ENCODE data around the gene KRTAP9-9. TPM values are rescaled to one million over a fixed set of nuclear protein-coding genes. Genes with fewer than 3 reads are reported as not detected.
"Not testable (repeated sequence)": the region's sequence is repeated elsewhere in the genome, so short reads cannot be mapped to it uniquely, and the experiment has no call there.

Gene KRTAP9-9
- total RNA-seq, 2 experiments from 2014 or later: not detected

DNA sequence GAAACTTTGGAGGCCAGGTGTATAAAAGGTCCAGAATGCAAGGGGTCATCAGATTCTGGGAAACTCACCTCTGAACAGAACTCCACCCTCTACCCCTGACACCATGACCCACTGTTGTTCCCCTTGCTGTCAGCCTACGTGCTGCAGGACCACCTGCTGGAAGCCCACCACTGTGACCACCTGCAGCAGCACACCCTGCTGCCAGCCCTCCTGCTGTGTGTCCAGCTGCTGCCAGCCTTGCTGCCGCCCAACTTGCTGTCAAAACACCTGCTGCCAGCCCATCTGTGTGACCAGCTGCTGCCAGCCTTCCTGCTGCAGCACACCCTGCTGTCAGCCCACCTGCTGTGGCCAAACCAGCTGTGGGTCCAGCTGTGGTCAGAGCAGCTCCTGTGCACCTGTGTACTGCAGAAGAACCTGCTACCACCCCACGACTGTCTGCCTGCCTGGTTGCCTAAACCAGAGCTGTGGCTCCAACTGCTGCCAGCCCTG, 17.2 kb upstream of the KRTAP9-9 start, which contains the start of gene KRTAP9-8:
TSS of gene KRTAP9-8 (plus strand) at position 51 of the 489 bp plus-strand sequence. CDS start at position 104, 53 bp downstream.
- H3K9me3 Mint-ChIP-seq; POLR2A ChIA-PET; intact Hi-C loops (cut with micrococcal nuclease); H3K4me1 Mint-ChIP-seq (ENCODE audit: low read depth); H3K27ac Mint-ChIP-seq; DNase-seq; CTCF ChIA-PET; H3K4me3 Mint-ChIP-seq; H3K36me3 Mint-ChIP-seq: not testable (repeated sequence)
- peaks cover 16% of the 10 kb centered on the region for H3K27me3 Mint-ChIP-seq

DNA sequence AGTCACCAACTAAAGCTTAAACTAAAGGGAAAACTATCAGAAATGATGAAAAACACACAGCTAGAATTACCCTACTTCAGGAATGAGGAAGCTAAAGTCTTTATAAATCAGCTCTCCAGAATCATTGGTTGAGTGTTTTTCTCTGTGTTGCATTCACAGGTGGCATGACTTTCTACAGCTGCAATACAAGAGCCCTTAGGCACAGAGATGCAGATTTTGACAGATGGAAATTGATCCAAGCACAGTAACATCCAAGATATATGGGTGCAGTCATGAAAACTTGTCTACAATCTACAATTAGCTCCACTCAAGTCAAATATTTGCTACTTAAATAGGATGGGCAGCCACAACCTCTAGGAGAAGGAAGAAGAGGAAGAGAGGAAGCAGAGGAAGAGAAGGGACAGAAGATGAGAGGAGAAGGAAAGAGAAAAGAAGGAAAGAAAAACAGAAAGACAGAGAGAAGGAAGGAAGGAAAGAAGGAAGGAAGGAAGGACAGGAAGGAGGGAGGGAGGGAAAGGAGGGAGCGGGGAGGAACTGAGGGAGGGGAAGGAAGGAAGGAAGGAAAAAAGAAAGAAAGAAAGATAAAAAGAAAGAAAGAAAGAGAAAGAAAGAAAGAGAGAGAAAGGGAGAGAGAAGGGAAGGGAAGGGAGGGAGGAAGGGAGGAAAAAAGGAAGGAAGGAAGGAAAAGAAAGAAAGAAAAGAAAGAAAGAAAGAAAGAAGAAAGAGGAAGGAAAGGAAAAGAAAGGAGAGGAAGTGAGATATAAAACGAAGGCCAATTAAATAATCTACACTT, 8.0 kb upstream of the KRTAP9-9 start:
- H3K9me3 Mint-ChIP-seq; H3K4me3 Mint-ChIP-seq; DNase-seq; CTCF ChIA-PET; H3K4me1 Mint-ChIP-seq (ENCODE audit: low read depth); POLR2A ChIA-PET; H3K27ac Mint-ChIP-seq; H3K27me3 Mint-ChIP-seq; H3K36me3 Mint-ChIP-seq; intact Hi-C loops (cut with micrococcal nuclease): not testable (repeated sequence)

DNA sequence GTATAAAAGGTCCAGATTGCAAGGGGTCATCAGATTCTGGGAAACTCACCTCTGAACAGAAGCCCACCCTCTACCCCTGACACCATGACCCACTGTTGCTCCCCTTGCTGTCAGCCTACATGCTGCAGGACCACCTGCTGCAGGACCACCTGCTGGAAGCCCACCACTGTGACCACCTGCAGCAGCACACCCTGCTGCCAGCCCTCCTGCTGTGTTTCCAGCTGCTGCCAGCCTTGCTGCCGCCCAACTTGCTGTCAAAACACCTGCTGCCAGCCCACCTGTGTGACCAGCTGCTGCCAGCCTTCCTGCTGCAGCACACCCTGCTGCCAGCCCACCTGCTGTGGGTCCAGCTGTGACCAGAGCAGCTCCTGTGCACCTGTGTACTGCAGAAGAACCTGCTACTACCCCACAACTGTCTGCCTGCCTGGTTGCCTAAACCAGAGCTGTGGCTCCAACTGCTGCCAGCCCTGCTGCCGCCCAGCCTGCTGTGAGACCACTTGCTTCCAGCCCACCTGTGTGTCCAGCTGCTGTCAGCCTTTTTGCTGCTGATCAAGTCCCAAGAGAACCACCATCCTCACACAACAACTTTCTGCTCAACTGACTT, 5.4 kb upstream of the KRTAP9-9 start, which contains the start of gene KRTAP9-4:
TSS of gene KRTAP9-4 (plus strand) at position 51 of the 604 bp plus-strand sequence. CDS start at position 85, 34 bp downstream.
- DNase-seq; H3K9me3 Mint-ChIP-seq; H3K27me3 Mint-ChIP-seq; H3K27ac Mint-ChIP-seq; CTCF ChIA-PET; intact Hi-C loops (cut with micrococcal nuclease); H3K4me3 Mint-ChIP-seq; H3K36me3 Mint-ChIP-seq; H3K4me1 Mint-ChIP-seq (ENCODE audit: low read depth); POLR2A ChIA-PET: not testable (repeated sequence)

DNA sequence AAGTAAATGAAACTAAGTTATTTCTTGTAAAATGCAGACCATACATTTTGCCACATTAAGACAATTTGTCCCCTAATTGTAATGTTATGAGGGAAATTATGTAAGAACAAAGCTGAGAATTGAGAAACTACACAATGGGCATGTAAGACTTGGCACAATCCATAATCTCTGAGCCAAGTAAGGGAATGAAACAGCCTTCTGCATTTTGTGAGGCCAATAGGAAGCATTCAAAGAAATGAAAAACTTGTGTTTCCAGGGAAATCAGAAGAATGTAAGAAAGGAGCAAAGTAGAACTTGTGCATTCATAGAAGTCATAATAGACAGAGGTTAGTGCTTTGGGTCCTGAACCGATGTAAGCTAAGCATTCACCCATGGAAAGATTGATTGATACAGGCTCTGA, 3.9 kb upstream of the KRTAP9-9 start:
- Mint-ChIP-seq H3K4me3 (no peak overlapping the region), H3K4me1 (ENCODE audit: low read depth) (no peaks in the 10 kb centered on the region), H3K27ac (no peak overlapping the region), H3K27me3 (peaks cover 6% of the 10 kb centered on the region), H3K36me3 (no peaks in the 10 kb centered on the region), H3K9me3 (no peaks in the 10 kb centered on the region)
- POLR2A ChIA-PET: no interaction called here
- DNase-seq: no peak
- intact Hi-C loops (cut with micrococcal nuclease): no loop called here
- CTCF ChIA-PET: interaction anchor here (0.6 kb wide), 1 partner anchor 522 kb away, joined by 3 read pairs; no protein-coding TSS in a partner anchor

DNA sequence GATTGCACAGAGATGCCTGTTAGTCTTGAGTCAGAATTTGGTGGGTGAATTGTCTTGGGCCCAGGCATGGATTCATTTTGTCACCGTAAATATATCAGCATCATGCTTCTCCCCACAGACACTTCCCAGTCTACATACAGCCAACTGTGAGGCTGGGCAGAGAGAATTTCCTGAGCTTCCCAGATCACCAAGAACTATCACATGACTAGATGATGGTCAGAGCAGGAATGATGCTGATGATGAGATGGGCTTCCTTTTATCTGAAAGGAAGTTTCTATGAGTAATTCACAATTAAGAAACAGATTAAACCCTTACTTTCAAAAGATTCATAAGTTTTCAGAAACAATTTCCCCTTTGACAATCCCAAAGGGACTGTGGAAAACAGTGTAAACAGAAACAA, 323 bp upstream of the KRTAP9-9 start:
- no peak overlapping the region for H3K4me3 Mint-ChIP-seq
- no peaks in the 10 kb centered on the region for H3K36me3 Mint-ChIP-seq
- no peaks in the 10 kb centered on the region for H3K9me3 Mint-ChIP-seq
- no peaks in the 10 kb centered on the region for H3K4me1 Mint-ChIP-seq (ENCODE audit: low read depth)
- ChIA-PET POLR2A (no interaction called here), CTCF (no interaction called here)
- no peak overlapping the region for H3K27ac Mint-ChIP-seq
- peaks cover 13% of the 10 kb centered on the region for H3K27me3 Mint-ChIP-seq
- no peak for DNase-seq
- intact Hi-C loops (cut with micrococcal nuclease): no loop called here

DNA sequence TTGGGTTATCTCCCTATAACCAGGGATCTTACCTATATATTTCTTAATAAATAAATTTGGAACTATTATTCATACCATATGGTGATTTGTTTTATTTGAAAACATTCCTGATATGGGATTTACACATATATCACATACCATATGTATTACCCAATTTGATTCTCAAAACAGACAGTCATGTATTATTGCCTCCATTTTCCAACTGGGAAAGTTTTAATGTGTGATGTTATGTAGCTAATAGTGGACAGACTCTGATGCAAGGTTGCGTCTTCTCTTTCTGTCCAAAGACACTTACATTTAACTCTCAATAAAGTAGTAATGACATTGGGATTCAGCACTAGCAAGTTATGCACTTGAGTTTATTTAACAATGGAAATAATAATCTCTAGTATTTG, 1.1 kb downstream of the KRTAP9-9 start:
- ChIA-PET CTCF (no interaction called here), POLR2A (no interaction called here)
- H3K36me3 Mint-ChIP-seq: no peaks in the 10 kb centered on the region

DNA sequence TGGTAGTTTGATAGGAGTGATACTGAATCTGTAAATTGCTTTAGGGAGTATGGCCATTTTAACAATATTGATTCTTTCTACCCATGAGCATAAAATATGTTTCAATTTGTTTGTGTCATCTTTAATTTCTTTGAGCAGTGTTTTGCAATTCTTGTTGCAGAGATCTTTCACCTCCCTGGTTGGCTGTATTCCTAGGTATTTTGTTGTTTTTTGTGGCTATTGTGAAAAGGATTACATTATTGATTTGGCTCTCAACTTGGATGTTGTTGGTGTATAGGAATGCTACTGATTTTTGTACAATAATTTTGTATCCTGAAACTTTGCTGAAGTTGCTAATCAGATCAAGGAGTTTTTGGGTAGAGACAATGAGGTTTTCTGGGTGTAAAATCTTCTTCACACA, 3.2 kb downstream of the KRTAP9-9 start:
- Mint-ChIP-seq H3K9me3 (no peaks in the 10 kb centered on the region), H3K36me3 (no peaks in the 10 kb centered on the region), H3K27me3 (peaks cover 14% of the 10 kb centered on the region), H3K4me1 (ENCODE audit: low read depth) (peaks cover 8% of the 10 kb centered on the region), H3K4me3 (no peak overlapping the region), H3K27ac (no peak overlapping the region)
- POLR2A ChIA-PET: no interaction called here
- DNase-seq: no peak
- CTCF ChIA-PET: no interaction called here
- intact Hi-C loops (cut with micrococcal nuclease): no loop called here

More for the DNA sequence above, 1.1 kb downstream of the KRTAP9-9 start:
- intact Hi-C loops (cut with micrococcal nuclease): no loop called here
- no peak overlapping the region for H3K27ac Mint-ChIP-seq
- H3K4me3 Mint-ChIP-seq: no peak overlapping the region
- DNase-seq: no peak
- H3K9me3 Mint-ChIP-seq: no peaks in the 10 kb centered on the region
- H3K4me1 Mint-ChIP-seq (ENCODE audit: low read depth): peaks cover 7% of the 10 kb centered on the region
- peaks cover 14% of the 10 kb centered on the region for H3K27me3 Mint-ChIP-seq

DNA sequence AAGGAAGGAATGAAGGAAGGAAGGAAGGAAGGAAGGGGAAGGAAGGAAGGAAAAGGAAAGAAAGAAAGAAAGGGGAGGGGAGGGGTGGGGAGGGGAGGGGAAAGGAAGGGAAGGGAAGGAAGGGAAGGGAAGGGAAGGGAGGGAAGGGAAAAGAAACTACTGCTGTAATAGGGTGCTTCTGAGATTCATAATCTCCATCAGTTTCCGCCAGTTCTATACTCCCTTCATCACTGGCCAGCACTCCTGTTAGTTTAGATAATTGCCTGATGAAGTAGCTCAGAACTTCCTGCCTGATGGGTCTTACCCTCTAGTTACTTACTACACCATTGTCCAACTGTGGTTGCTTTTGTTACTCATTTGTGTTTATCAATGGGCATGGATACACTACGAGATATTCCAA, 8.0 kb downstream of the KRTAP9-9 start:
- Mint-ChIP-seq H3K36me3 (no peaks in the 10 kb centered on the region), H3K4me3 (no peak overlapping the region), H3K9me3 (no peaks in the 10 kb centered on the region), H3K27ac (no peak overlapping the region), H3K27me3 (peaks cover 4% of the 10 kb centered on the region), H3K4me1 (ENCODE audit: low read depth) (peaks cover 11% of the 10 kb centered on the region)
- ChIA-PET POLR2A (no interaction called here), CTCF (interaction anchor here (1.0 kb wide), 1 partner anchor 386 kb away, joined by 3 read pairs; no protein-coding TSS in a partner anchor)
- intact Hi-C loops (cut with micrococcal nuclease): no loop called here
- no peak for DNase-seq

DNA sequence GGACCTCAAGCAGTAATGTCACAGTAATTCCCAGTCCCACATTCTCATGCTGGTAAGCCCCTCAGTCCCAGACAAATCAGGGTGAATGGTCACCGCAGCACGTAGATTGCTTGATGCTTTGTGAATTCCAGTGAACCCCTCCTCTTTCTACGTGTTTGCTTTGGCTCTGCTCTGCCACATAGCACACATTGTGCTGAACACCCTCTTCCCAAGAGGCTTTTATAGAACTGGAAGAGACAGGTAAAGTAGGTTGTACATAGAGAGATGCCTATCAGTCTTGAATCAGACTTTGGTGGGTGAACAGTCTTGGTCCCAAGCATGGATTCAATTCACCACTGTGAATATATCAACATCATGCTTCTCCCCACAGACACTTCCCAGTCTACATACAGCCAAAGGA, 9.4 kb downstream of the KRTAP9-9 start:
- H3K9me3 Mint-ChIP-seq: no peaks in the 10 kb centered on the region
- no peak overlapping the region for H3K27ac Mint-ChIP-seq
- peaks cover 11% of the 10 kb centered on the region for H3K4me1 Mint-ChIP-seq (ENCODE audit: low read depth)
- no peaks in the 10 kb centered on the region for H3K36me3 Mint-ChIP-seq
- H3K4me3 Mint-ChIP-seq: no peak overlapping the region
- POLR2A ChIA-PET: no interaction called here
- intact Hi-C loops (cut with micrococcal nuclease): loop anchor here (1.0 kb wide), 1 partner anchor 12 kb away; no protein-coding TSS in a partner anchor
- CTCF ChIA-PET: no interaction called here
- DNase-seq: no peak
- H3K27me3 Mint-ChIP-seq: peaks cover 4% of the 10 kb centered on the region

DNA sequence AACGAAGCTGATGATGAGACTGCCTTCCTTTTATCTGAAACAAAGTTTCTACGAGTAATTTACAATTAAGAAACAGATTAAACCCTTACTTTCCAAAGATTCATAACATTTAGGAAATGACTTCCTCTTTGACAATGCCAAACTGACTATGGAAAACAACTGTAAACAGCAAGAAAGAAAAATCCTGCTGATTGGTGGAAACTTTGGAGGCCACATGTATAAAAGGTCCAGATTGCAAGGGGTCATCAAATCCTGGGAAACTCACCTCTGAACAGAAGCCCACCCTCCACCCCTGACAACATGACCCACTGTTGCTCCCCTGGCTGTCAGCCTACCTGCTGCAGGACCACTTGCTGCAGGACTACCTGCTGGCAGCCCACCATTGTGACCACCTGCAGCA, 9.9 kb downstream of the KRTAP9-9 start, which contains the start of gene KRTAP9-6:
TSS of gene KRTAP9-6 (plus strand) at position 301 of the 400 bp plus-strand sequence. CDS start at position 301, 0 bp downstream.
- H3K9me3 Mint-ChIP-seq: no peaks in the 10 kb centered on the region
- ChIA-PET POLR2A (no interaction called here), CTCF (no interaction called here)
- H3K36me3 Mint-ChIP-seq: no peaks in the 10 kb centered on the region
- H3K27ac Mint-ChIP-seq: no peak within 1 kb of the TSS
- H3K4me1 Mint-ChIP-seq (ENCODE audit: low read depth): peaks cover 10% of the 10 kb centered on the region
- peaks cover 4% of the 10 kb centered on the region for H3K27me3 Mint-ChIP-seq
- H3K4me3 Mint-ChIP-seq: no peak within 1 kb of the TSS
- DNase-seq: no peak
- intact Hi-C loops (cut with micrococcal nuclease): no loop called here

DNA sequence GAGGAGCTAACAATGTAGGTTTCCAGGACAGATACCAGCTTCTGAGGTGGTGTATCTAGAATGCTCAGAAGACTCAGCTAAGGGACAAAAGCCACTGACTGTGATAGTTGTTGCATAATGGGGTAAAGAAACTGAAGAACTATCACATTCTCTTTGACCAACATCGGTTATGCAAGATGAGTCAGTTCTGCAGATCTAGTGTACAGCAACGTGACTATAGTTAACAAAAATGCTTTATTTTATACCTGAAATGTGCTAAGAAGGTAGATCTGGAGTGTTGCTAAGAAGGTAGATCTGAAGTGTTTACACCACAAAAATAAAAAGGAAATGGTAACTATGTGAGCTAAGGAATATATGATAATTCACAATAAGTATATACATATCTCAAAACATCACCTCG, 12.5 kb downstream of the KRTAP9-9 start:
- Mint-ChIP-seq H3K4me3 (no peak overlapping the region), H3K36me3 (no peaks in the 10 kb centered on the region), H3K27ac (no peak overlapping the region), H3K4me1 (ENCODE audit: low read depth) (peaks cover 10% of the 10 kb centered on the region), H3K27me3 (peaks cover 3% of the 10 kb centered on the region), H3K9me3 (no peaks in the 10 kb centered on the region)
- intact Hi-C loops (cut with micrococcal nuclease): no loop called here
- CTCF ChIA-PET: no interaction called here
- POLR2A ChIA-PET: no interaction called here
- no peak for DNase-seq

DNA sequence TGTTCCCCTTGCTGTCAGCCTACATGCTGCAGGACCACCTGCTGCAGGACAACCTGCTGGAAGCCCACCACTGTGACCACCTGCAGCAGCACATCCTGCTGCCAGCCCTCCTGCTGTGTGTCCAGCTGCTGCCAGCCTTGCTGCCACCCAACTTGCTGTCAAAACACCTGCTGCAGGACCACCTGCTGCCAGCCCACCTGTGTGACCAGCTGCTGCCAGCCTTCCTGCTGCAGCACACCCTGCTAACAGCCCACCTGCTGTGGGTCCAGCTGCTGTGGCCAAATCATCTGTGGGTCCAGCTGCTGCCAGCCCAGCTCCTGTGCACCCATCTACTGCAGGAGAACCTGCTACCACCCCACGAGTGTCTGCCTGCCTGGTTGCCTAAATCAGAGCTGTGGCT, 16.1 kb downstream of the KRTAP9-9 start:
- H3K27me3 Mint-ChIP-seq, H3K36me3 Mint-ChIP-seq, CTCF ChIA-PET: not testable (repeated sequence)

More for the DNA sequence above, 16.1 kb downstream of the KRTAP9-9 start:
- H3K27ac Mint-ChIP-seq; DNase-seq; H3K9me3 Mint-ChIP-seq; H3K4me1 Mint-ChIP-seq (ENCODE audit: low read depth); intact Hi-C loops (cut with micrococcal nuclease); H3K4me3 Mint-ChIP-seq; POLR2A ChIA-PET: not testable (repeated sequence)

All from activated CD4-positive, alpha-beta memory T cell treated with anti-CD3 and anti-CD28 coated beads for 36 hours (primary cell).